ENCODE data around the gene BABAM2.
"Not testable (repeated sequence)": the region's sequence is repeated elsewhere in the genome, so short reads cannot be mapped to it uniquely, and the experiment has no call there.

BABAM2 gene

GRCh38 chr2:27873091-27873490 lies 17.4 kb upstream of the BABAM2 start:
- TF ChIP-seq CTCF (IDR thresholded peaks at IDR 0.05; ENCODE audit: low read depth, low read length, missing control alignments): no peak
- no peak overlapping the region for H3K4me3 ChIP-seq (ENCODE audit: low read depth, low read length)
- in situ Hi-C loops (cut with HindIII; ENCODE audit: low sequenced_read_pairs): no loop called here
- DNase-seq (ENCODE audit: low read depth): no peak

- DNase-seq (ENCODE audit: low read depth): no peak
- in situ Hi-C loops (cut with HindIII; ENCODE audit: low sequenced_read_pairs): no loop called here
- no peak overlapping the region for H3K4me3 ChIP-seq (ENCODE audit: low read depth, low read length)
- no peak for TF ChIP-seq CTCF (IDR thresholded peaks at IDR 0.05; ENCODE audit: low read depth, low read length, missing control alignments)
Observed at GRCh38 chr2:27875089-27875881, 15.2 kb upstream of the BABAM2 start.

GRCh38 chr2:27878825-27879224 lies 11.7 kb upstream of the BABAM2 start:
- in situ Hi-C loops (cut with HindIII; ENCODE audit: low sequenced_read_pairs): no loop called here
- no peak overlapping the region for H3K4me3 ChIP-seq (ENCODE audit: low read depth, low read length)
- no peak for TF ChIP-seq CTCF (IDR thresholded peaks at IDR 0.05; ENCODE audit: low read depth, low read length, missing control alignments)
- DNase-seq (ENCODE audit: low read depth): no peak

GRCh38 chr2:27881815-27882583 lies 8.5 kb upstream of the BABAM2 start:
- in situ Hi-C loops (cut with HindIII; ENCODE audit: low sequenced_read_pairs); H3K4me3 ChIP-seq (ENCODE audit: low read depth, low read length); DNase-seq (ENCODE audit: low read depth): not testable (repeated sequence)

- H3K4me3 ChIP-seq (ENCODE audit: low read depth, low read length); DNase-seq (ENCODE audit: low read depth); in situ Hi-C loops (cut with HindIII; ENCODE audit: low sequenced_read_pairs): not testable (repeated sequence)
Observed at GRCh38 chr2:27882584-27882922, 8.0 kb upstream of the BABAM2 start.

- no peak for TF ChIP-seq CTCF (IDR thresholded peaks at IDR 0.05; ENCODE audit: low read depth, low read length, missing control alignments)
- H3K4me3 ChIP-seq (ENCODE audit: low read depth, low read length): no peak overlapping the region
- in situ Hi-C loops (cut with HindIII; ENCODE audit: low sequenced_read_pairs): no loop called here
- no peak for DNase-seq (ENCODE audit: low read depth)
Observed at GRCh38 chr2:27884601-27885000, 5.9 kb upstream of the BABAM2 start.

GRCh38 chr2:27885234-27885633 lies 5.3 kb upstream of the BABAM2 start:
- in situ Hi-C loops (cut with HindIII; ENCODE audit: low sequenced_read_pairs): no loop called here
- DNase-seq (ENCODE audit: low read depth): no peak
- TF ChIP-seq CTCF (IDR thresholded peaks at IDR 0.05; ENCODE audit: low read depth, low read length, missing control alignments): no peak
- H3K4me3 ChIP-seq (ENCODE audit: low read depth, low read length): no peak overlapping the region

All from astrocyte of the cerebellum (primary cell).